Globus pallidus (tissue), 1 donor: ENCODE results near the gene STAT2.
A peak's percentile ranks its signal among the peaks of the same experiment; 100 is the strongest.
"Not testable (repeated sequence)": the region's sequence is repeated elsewhere in the genome, so short reads cannot be mapped to it uniquely, and the experiment has no call there.

Experiments
- DNase-seq: peaks from one replicate; pipeline ENCODE4 v3.0.0-alpha.2; 2015; ENCODE audit warnings: low spot score

The STAT2 gene

GRCh38 chr12:56361487-56362129 lies 1.7 kb upstream of the STAT2 start:
- no peak for DNase-seq

- peak; percentile 85 for DNase-seq
These were observed 923 bp downstream of the STAT2 start for GRCh38 chr12:56358836-56359532.

GRCh38 chr12:56351325-56351724 lies 8.6 kb downstream of the STAT2 start:
- DNase-seq: no peak

- DNase-seq: no peak
These were observed 9.2 kb downstream of the STAT2 start for GRCh38 chr12:56350662-56351061.

- no peak for DNase-seq
These were observed 11.1 kb downstream of the STAT2 start for GRCh38 chr12:56348776-56349175.

- not testable (repeated sequence) for DNase-seq
These were observed 12.7 kb downstream of the STAT2 start for GRCh38 chr12:56347255-56347654.

- DNase-seq: no peak
These were observed 13.2 kb downstream of the STAT2 start for GRCh38 chr12:56346675-56347074.

- not testable (repeated sequence) for DNase-seq
These were observed 17.6 kb downstream of the STAT2 start for GRCh38 chr12:56342290-56342689.

GRCh38 chr12:56341616-56342015 lies 18.3 kb downstream of the STAT2 start:
- no peak for DNase-seq

GRCh38 chr12:56339158-56339422 lies 20.8 kb downstream of the STAT2 start:
- no peak for DNase-seq

GRCh38 chr12:56338308-56339157 lies 21.4 kb downstream of the STAT2 start, which contains the start of gene IL23A:
TSS of gene IL23A (plus strand) at chr12:56338884. CDS start at chr12:56339045, 161 bp downstream.
- DNase-seq: no peak

- no peak for DNase-seq
These were observed 22.1 kb downstream of the STAT2 start for GRCh38 chr12:56337753-56338251.

- peak; percentile 38 for DNase-seq
These were observed 23.3 kb downstream of the STAT2 start for GRCh38 chr12:56336361-56337167.

- DNase-seq: not testable (repeated sequence)
These were observed 24.4 kb downstream of the STAT2 start for GRCh38 chr12:56335527-56335926.

GRCh38 chr12:56334490-56334793 lies 25.5 kb downstream of the STAT2 start:
- DNase-seq: no peak

- DNase-seq: peak; percentile 96
These were observed 26.0 kb downstream of the STAT2 start, which contains the start of gene PAN2 for GRCh38 chr12:56333679-56334489. TSS of gene PAN2 (minus strand) at chr12:56334000. CDS start at chr12:56333094, 906 bp downstream.

GRCh38 chr12:56333197-56333678 lies 26.7 kb downstream of the STAT2 start:
- DNase-seq: no peak

- DNase-seq: no peak
These were observed 27.3 kb downstream of the STAT2 start for GRCh38 chr12:56332512-56333196.

GRCh38 chr12:56330936-56331490 lies 28.9 kb downstream of the STAT2 start:
- no peak for DNase-seq

GRCh38 chr12:56326533-56326932 lies 33.4 kb downstream of the STAT2 start:
- DNase-seq: no peak
